Neural progenitor cell (in vitro differentiated cells): ENCODE results near the gene FBLN1. TPM values are rescaled to one million over a fixed set of nuclear protein-coding genes. Genes with fewer than 3 reads are reported as not detected.

Source experiments
- DNase-seq: peaks from one replicate; pipeline ENCODE4 v3.0.0-alpha.2; 2016; ENCODE audit warnings: low spot score
- H2AFZ ChIP-seq: fragments of 200-600 bp; sonication (generic); replicated peaks from 2 replicates; pipeline ENCODE4 v1.6.1; 2016; ENCODE audit warnings: antibody characterized with exemption
- H3F3A ChIP-seq: fragments of 200-600 bp; sonication (generic); 2 replicates; pipeline ENCODE4 v1.6.1; 2016; ENCODE audit warnings: antibody characterized with exemption, low read depth
- H3K27ac ChIP-seq: fragments of 200-600 bp; sonication (generic); 2 replicates; pipeline ENCODE4 v1.5.1; 2016; ENCODE audit warnings: mild to moderate bottlenecking
- H3K27me3 ChIP-seq: fragments of 200-600 bp; sonication (generic); 2 replicates; pipeline ENCODE4 v1.6.1; 2016; ENCODE audit warnings: mild to moderate bottlenecking, moderate library complexity
- H3K36me3 ChIP-seq: fragments of 200-600 bp; sonication (generic); 2 replicates; pipeline ENCODE4 v1.5.1; 2016
- H3K4me1 ChIP-seq: fragments of 200-600 bp; sonication (generic); 2 replicates; pipeline ENCODE4 v1.6.1; 2016; ENCODE audit warnings: mixed run types
- H3K4me2 ChIP-seq: fragments of 200-600 bp; sonication (generic); 2 replicates; pipeline ENCODE4 v1.6.1; 2016
- H3K4me3 ChIP-seq: fragments of 200-600 bp; sonication (generic); 2 replicates; pipeline ENCODE4 v1.5.1; 2016
- H3K79me2 ChIP-seq: fragments of 200-600 bp; sonication (generic); 2 replicates; pipeline ENCODE4 v1.6.1; 2016; ENCODE audit warnings: low read depth
- H3K9ac ChIP-seq: fragments of 200-600 bp; sonication (generic); 2 replicates; pipeline ENCODE4 v1.6.1; 2016
- H3K9me3 ChIP-seq: fragments of 200-600 bp; sonication (generic); 2 replicates; pipeline ENCODE4 v1.5.1; 2016; ENCODE audit warnings: low read depth
- H4K20me1 ChIP-seq: fragments of 200-600 bp; sonication (generic); 2 replicates; pipeline ENCODE4 v1.6.1; 2016; ENCODE audit warnings: low read depth
- H3K27ac Mint-ChIP-seq: 3 replicates; pipeline ENCODE4 v1.8.0; 2021; ENCODE audit warnings: mixed read lengths
- H3K27me3 Mint-ChIP-seq: 2 replicates; pipeline ENCODE4 v1.8.0; 2022; ENCODE audit warnings: low read depth, mild to moderate bottlenecking, inconsistent platforms, moderate library complexity, mixed read lengths; ENCODE audit not compliant: insufficient read depth
- H3K36me3 Mint-ChIP-seq: 3 replicates; pipeline ENCODE4 v1.8.0; 2021; ENCODE audit warnings: mixed read lengths
- H3K4me1 Mint-ChIP-seq: 3 replicates; pipeline ENCODE4 v1.8.0; 2021; ENCODE audit warnings: mixed read lengths
- H3K4me3 Mint-ChIP-seq: 3 replicates; pipeline ENCODE4 v1.8.0; 2021; ENCODE audit warnings: mild to moderate bottlenecking, moderate library complexity, mixed read lengths
- H3K9me3 Mint-ChIP-seq: 3 replicates; pipeline ENCODE4 v1.8.0; 2020; ENCODE audit warnings: mixed read lengths
- EZH2 ChIP-seq: fragments of 200-600 bp; sonication (generic); IDR thresholded peaks from 2 replicates; pipeline ENCODE4 v1.6.1; 2017; ENCODE audit warnings: antibody characterized with exemption, mild to moderate bottlenecking, moderate library complexity
- EZH2phosphoT487 ChIP-seq: fragments of 200-600 bp; sonication (generic); IDR thresholded peaks from 2 replicates; pipeline ENCODE4 v1.6.1; 2017; ENCODE audit warnings: antibody characterized with exemption
- total RNA-seq: library from RNA; depleted of rRNA; stranded (reverse); fragments of >200 nt; gene quantifications from 2 replicates; pipeline ENCODE4 v1.2.3, GENCODE V29; 2015; ENCODE audit warnings: low replicate concordance
- TF ChIP-seq, protein P1 (sequence below): fragments of 200-600 bp; sonication (generic); IDR thresholded peaks from 2 replicates; pipeline ENCODE4 v1.5.1; 2017; ENCODE audit warnings: antibody characterized with exemption, mild to moderate bottlenecking

Gene FBLN1
- total RNA-seq, 1 donor from 2014 or later: 84.3 TPM

DNA sequence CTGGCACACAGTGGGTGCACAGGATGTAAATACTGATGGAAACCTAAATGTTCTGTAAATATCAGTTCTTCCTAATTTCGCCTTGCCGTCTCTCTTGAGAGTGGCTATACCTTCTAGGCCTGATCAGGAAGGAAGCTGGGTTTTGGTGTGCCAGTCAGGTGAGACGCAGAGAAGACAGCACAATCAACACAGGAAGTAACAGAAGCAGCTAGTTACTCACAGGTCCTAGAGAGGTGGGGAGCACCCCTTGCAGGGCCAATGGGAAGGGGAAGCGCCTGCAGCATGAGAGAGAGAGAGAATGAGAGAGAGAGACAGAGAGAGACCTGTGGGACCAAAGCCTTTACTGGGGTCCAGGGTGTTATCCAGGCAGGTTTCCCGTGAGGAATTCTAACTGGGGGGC is 80.8 kb downstream of the FBLN1 start:
- Histone ChIP-seq H3K9me3 (no peaks in the 10 kb centered on the region), H3K36me3 (no peaks in the 10 kb centered on the region), H3K27me3 (no peaks in the 10 kb centered on the region), H3F3A (no peaks in the 10 kb centered on the region), H3K4me2 (no peak overlapping the region), H3K27ac (no peak overlapping the region), H2AFZ (no peak overlapping the region), H4K20me1 (peaks cover 13% of the 10 kb centered on the region), H3K9ac (no peak overlapping the region), H3K4me3 (no peak overlapping the region), H3K4me1 (peaks cover 7% of the 10 kb centered on the region), H3K79me2 (no peaks in the 10 kb centered on the region)
- TF ChIP-seq, protein P1, sequence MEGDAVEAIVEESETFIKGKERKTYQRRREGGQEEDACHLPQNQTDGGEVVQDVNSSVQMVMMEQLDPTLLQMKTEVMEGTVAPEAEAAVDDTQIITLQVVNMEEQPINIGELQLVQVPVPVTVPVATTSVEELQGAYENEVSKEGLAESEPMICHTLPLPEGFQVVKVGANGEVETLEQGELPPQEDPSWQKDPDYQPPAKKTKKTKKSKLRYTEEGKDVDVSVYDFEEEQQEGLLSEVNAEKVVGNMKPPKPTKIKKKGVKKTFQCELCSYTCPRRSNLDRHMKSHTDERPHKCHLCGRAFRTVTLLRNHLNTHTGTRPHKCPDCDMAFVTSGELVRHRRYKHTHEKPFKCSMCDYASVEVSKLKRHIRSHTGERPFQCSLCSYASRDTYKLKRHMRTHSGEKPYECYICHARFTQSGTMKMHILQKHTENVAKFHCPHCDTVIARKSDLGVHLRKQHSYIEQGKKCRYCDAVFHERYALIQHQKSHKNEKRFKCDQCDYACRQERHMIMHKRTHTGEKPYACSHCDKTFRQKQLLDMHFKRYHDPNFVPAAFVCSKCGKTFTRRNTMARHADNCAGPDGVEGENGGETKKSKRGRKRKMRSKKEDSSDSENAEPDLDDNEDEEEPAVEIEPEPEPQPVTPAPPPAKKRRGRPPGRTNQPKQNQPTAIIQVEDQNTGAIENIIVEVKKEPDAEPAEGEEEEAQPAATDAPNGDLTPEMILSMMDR: no peak
- TF ChIP-seq EZH2: no peak
- TF ChIP-seq EZH2phosphoT487: no peak
- H3K4me3 Mint-ChIP-seq: no peak overlapping the region
- H3K9me3 Mint-ChIP-seq: no peaks in the 10 kb centered on the region
- H3K36me3 Mint-ChIP-seq: no peaks in the 10 kb centered on the region
- DNase-seq: no peak
- peaks cover 8% of the 10 kb centered on the region for H3K27me3 Mint-ChIP-seq
- H3K4me1 Mint-ChIP-seq: peaks cover 16% of the 10 kb centered on the region
- H3K27ac Mint-ChIP-seq: no peak overlapping the region

DNA sequence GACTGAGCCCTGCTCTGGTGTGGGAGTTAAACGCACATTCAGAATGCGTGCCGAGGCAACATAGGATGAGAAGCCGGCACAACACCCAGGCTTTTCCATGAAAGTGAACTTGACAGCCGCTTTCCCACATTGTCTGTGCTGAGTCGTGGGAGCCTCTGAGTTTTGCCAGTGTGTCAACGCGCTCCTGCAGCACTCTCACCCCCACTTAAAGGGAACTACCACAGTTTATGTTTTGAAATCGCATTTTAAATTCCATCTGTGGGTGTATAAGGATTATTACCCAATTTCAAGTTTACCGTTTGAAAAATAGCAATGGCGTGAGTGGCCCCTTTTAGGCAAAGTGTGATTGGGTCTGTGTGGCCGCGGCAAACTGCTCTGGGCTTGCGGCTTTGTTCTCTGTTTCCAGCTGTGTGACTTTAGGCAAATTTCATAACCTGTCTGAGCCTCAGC is 81.5 kb downstream of the FBLN1 start:
- no peak overlapping the region for H3K4me3 Mint-ChIP-seq
- H3K4me1 ChIP-seq: peaks cover 7% of the 10 kb centered on the region
- no peaks in the 10 kb centered on the region for H3F3A ChIP-seq
- peak overlapping the region; percentile 29 for H3K27ac Mint-ChIP-seq
- no peak overlapping the region for H3K27ac ChIP-seq
- no peak overlapping the region for H2AFZ ChIP-seq
- H3K27me3 ChIP-seq: no peaks in the 10 kb centered on the region
- H4K20me1 ChIP-seq: peaks cover 11% of the 10 kb centered on the region
- no peak for DNase-seq
- TF ChIP-seq EZH2phosphoT487 (no peak), EZH2 (no peak)
- TF ChIP-seq, protein P1: no peak
- peaks cover 20% of the 10 kb centered on the region for H3K4me1 Mint-ChIP-seq
- no peak overlapping the region for H3K4me2 ChIP-seq
- no peak overlapping the region for H3K4me3 ChIP-seq
- no peaks in the 10 kb centered on the region for H3K9me3 ChIP-seq
- no peaks in the 10 kb centered on the region for H3K36me3 ChIP-seq
- no peaks in the 10 kb centered on the region for H3K36me3 Mint-ChIP-seq
- H3K79me2 ChIP-seq: no peaks in the 10 kb centered on the region
- no peak overlapping the region for H3K9ac ChIP-seq
- H3K27me3 Mint-ChIP-seq: peaks cover 8% of the 10 kb centered on the region
- H3K9me3 Mint-ChIP-seq: no peaks in the 10 kb centered on the region

DNA sequence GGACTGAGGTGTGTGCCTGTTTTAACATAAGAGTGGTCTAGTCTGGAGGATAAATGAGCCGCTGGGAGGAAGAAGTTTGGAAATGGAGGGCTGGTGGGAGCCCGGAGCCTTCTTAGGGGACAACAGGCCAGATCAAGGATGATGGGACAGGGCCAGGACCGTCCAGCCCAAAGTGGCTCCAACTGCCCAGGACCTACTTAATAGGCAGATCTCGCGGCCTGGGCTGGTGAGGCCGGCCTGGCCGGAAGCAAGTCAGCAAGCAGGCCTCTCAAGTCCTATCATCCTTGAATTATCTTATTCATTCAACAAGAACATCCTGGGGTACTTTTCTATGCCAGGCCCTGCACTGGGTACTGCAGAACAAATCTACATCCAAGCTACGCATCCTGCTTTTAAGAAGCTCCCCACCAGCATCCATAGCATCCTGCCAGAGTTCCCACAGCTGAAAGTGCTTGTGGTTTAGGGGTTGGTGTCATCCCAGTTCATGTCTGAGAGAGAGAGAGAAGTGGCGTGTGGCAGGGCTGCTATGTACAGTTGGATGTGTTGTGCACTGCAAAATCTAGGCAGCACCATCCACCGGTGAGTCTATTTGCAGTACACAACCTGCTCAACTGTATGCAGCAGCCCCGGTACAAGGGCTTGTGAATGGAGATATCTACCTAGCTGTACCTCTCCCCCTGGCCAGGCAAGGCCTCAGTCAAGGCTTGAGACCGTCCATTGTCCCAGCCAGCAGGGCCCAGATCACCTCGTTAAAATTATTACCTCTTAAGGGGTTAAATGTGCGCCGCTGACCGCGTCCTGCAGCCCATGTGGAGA is 82.1 kb downstream of the FBLN1 start:
- no peak for DNase-seq
- Histone ChIP-seq H3K9ac (no peak overlapping the region), H3K27ac (no peak overlapping the region), H3K36me3 (no peaks in the 10 kb centered on the region), H3K4me2 (no peak overlapping the region), H2AFZ (no peak overlapping the region), H3K79me2 (no peaks in the 10 kb centered on the region), H3K4me1 (peaks cover 7% of the 10 kb centered on the region), H3K27me3 (no peaks in the 10 kb centered on the region), H4K20me1 (peaks cover 9% of the 10 kb centered on the region), H3K9me3 (no peaks in the 10 kb centered on the region), H3F3A (no peaks in the 10 kb centered on the region), H3K4me3 (no peak overlapping the region)
- Mint-ChIP-seq H3K4me1 (peaks cover 20% of the 10 kb centered on the region), H3K9me3 (no peaks in the 10 kb centered on the region), H3K36me3 (no peaks in the 10 kb centered on the region), H3K27ac (no peak overlapping the region), H3K4me3 (no peak overlapping the region), H3K27me3 (peaks cover 6% of the 10 kb centered on the region)
- no peak for TF ChIP-seq EZH2phosphoT487
- TF ChIP-seq, protein P1: no peak
- TF ChIP-seq EZH2: no peak
